HepG2 (cell line): ENCODE measurements around the gene SPINK9. TPM values are rescaled to one million over a fixed set of nuclear protein-coding genes. Genes with fewer than 3 reads are reported as not detected.

Experiments used
- EHMT2 ChIP-seq: fragments of 200-600 bp; sonication (generic); IDR thresholded peaks from 2 replicates; pipeline ENCODE4 v1.7.0; 2017; ENCODE audit warnings: antibody characterized with exemption, low read depth, low read length, borderline replicate concordance
- FOXK2 ChIP-seq: fragments of 450-650 bp; IDR thresholded peaks from 2 replicates; pipeline ENCODE4 v1.6.1; 2016
- FOXO1 ChIP-seq: sonication (generic); formaldehyde crosslinking; IDR thresholded peaks from 2 replicates; pipeline ENCODE4 v1.4.0; 2020; ENCODE audit warnings: missing genetic modification reagents
- GABPB1 ChIP-seq: IDR thresholded peaks from 2 replicates; pipeline ENCODE4 v1.6.1; 2016; ENCODE audit warnings: mild to moderate bottlenecking, missing genetic modification reagents, moderate library complexity, missing compliant biosample characterization
- HNRNPLL ChIP-seq: fragments of 200-400 bp; formaldehyde crosslinking; IDR thresholded peaks from 2 replicates; pipeline ENCODE4 v1.6.1; 2017; ENCODE audit warnings: mild to moderate bottlenecking, low read depth, low read length; ENCODE audit not compliant: poor library complexity, severe bottlenecking
- HOMEZ ChIP-seq: IDR thresholded peaks from 2 replicates; pipeline ENCODE4 v1.6.1; 2016; ENCODE audit warnings: low read depth
- MAF1 ChIP-seq: sonication (generic); formaldehyde crosslinking; IDR thresholded peaks from 2 replicates; pipeline ENCODE4 v1.5.0; 2020; ENCODE audit warnings: missing genetic modification reagents, borderline replicate concordance
- MIER3 ChIP-seq: IDR thresholded peaks from 2 replicates; pipeline ENCODE4 v1.6.1; 2016; ENCODE audit warnings: missing compliant biosample characterization, borderline replicate concordance
- MXI1 ChIP-seq: IDR thresholded peaks from 3 replicates; pipeline ENCODE4 v1.6.1; 2012; ENCODE audit warnings: low read depth, low read length, inconsistent platforms, borderline replicate concordance
- NCOA2 ChIP-seq: sonication (generic); formaldehyde crosslinking; IDR thresholded peaks from 2 replicates; pipeline ENCODE4 v1.8.0; 2022; ENCODE audit warnings: inconsistent platforms
- PHB2 ChIP-seq: fragments of 450-650 bp; IDR thresholded peaks from 2 replicates; pipeline ENCODE4 v1.6.1; 2018; ENCODE audit not compliant: partially characterized antibody
- PTBP1 ChIP-seq: fragments of 200-400 bp; formaldehyde crosslinking; IDR thresholded peaks from 2 replicates; pipeline ENCODE4 v1.6.1; 2018; ENCODE audit warnings: low read length, low read depth; ENCODE audit not compliant: poor library complexity, severe bottlenecking
- REPIN1 ChIP-seq: sonication (generic); formaldehyde crosslinking; IDR thresholded peaks from 2 replicates; pipeline ENCODE4 v1.8.0; 2022; ENCODE audit warnings: missing genetic modification reagents, low read depth, mild to moderate bottlenecking, borderline replicate concordance
- SATB2 ChIP-seq: sonication (generic); formaldehyde crosslinking; IDR thresholded peaks from 2 replicates; pipeline ENCODE4 v1.5.0; 2020; ENCODE audit warnings: missing genetic modification reagents
- SP5 ChIP-seq: IDR thresholded peaks from 2 replicates; pipeline ENCODE4 v1.6.1; 2016; ENCODE audit warnings: low read depth, borderline replicate concordance
- TBP ChIP-seq: sonication (generic); formaldehyde crosslinking; IDR thresholded peaks from 2 replicates; pipeline ENCODE4 v1.5.0; 2020; ENCODE audit warnings: missing genetic modification reagents
- ZNF160 ChIP-seq: sonication (generic); formaldehyde crosslinking; IDR thresholded peaks from 2 replicates; pipeline ENCODE4 v1.8.0; 2022; ENCODE audit warnings: mild to moderate bottlenecking, inconsistent platforms, missing genetic modification reagents
- ZNF20 ChIP-seq: sonication (generic); formaldehyde crosslinking; IDR thresholded peaks from 2 replicates; pipeline ENCODE4 v1.4.0; 2020; ENCODE audit warnings: mild to moderate bottlenecking, moderate library complexity, missing genetic modification reagents
- ZNF251 ChIP-seq: sonication (generic); formaldehyde crosslinking; IDR thresholded peaks from 2 replicates; pipeline ENCODE4 v1.9.0; 2021; ENCODE audit warnings: mild to moderate bottlenecking, missing genetic modification reagents
- ZNF263 ChIP-seq: sonication (generic); formaldehyde crosslinking; IDR thresholded peaks from 2 replicates; pipeline ENCODE4 v1.4.0; 2020; ENCODE audit warnings: missing genetic modification reagents
- ZNF280B ChIP-seq: sonication (generic); formaldehyde crosslinking; IDR thresholded peaks from 2 replicates; pipeline ENCODE4 v1.5.0; 2020; ENCODE audit warnings: missing genetic modification reagents, mild to moderate bottlenecking, borderline replicate concordance
- ZNF431 ChIP-seq: sonication (generic); formaldehyde crosslinking; IDR thresholded peaks from 2 replicates; pipeline ENCODE4 v1.9.0; 2022; ENCODE audit warnings: missing genetic modification reagents, low read depth, mild to moderate bottlenecking, borderline replicate concordance
- ZNF570 ChIP-seq: sonication (generic); formaldehyde crosslinking; IDR thresholded peaks from 2 replicates; pipeline ENCODE4 v1.4.0; 2020; ENCODE audit warnings: mild to moderate bottlenecking, missing genetic modification reagents, borderline replicate concordance
- ZNF619 ChIP-seq: sonication (generic); formaldehyde crosslinking; IDR thresholded peaks from 2 replicates; pipeline ENCODE4 v1.4.0; 2020; ENCODE audit warnings: mild to moderate bottlenecking, missing genetic modification reagents
- ZSCAN9 ChIP-seq: IDR thresholded peaks from 2 replicates; pipeline ENCODE4 v1.6.1; 2016; ENCODE audit warnings: borderline replicate concordance
- polyA plus RNA-seq, 8 experiments: library from polyadenylated mRNA; depleted of rRNA in 3 of 8; stranded (reverse) in 7 of 8; unstranded in 1 of 8; fragments of >200 nt; fragmentation: Illumina TruSeq in 4 of 8; extraction: Trizol in 4 of 8; gene quantifications; 2 replicates each; pipeline versions ENCODE4 v1.2.1 to v1.2.3, GENCODE V29; 2011 to 2016; ENCODE audit warnings: low read depth in 4 of 8, missing spikeins in 1 of 8, mixed read lengths in 1 of 8; ENCODE audit not compliant: insufficient read depth in 1 of 8
- total RNA-seq, 5 experiments: library from RNA; depleted of rRNA; stranded (reverse); fragments of >200 nt; fragmentation: Illumina TruSeq; extraction: Trizol; gene quantifications; 2 replicates each; pipeline ENCODE4 v1.2.3, GENCODE V29; 2016; ENCODE audit warnings: low read depth in 1 of 5

The SPINK9 gene
- total and polyA plus RNA-seq, 2 of the 13 experiments (the other 11 are each of a cell fraction or from before 2014, with no cell fraction given) = not detected

DNA sequence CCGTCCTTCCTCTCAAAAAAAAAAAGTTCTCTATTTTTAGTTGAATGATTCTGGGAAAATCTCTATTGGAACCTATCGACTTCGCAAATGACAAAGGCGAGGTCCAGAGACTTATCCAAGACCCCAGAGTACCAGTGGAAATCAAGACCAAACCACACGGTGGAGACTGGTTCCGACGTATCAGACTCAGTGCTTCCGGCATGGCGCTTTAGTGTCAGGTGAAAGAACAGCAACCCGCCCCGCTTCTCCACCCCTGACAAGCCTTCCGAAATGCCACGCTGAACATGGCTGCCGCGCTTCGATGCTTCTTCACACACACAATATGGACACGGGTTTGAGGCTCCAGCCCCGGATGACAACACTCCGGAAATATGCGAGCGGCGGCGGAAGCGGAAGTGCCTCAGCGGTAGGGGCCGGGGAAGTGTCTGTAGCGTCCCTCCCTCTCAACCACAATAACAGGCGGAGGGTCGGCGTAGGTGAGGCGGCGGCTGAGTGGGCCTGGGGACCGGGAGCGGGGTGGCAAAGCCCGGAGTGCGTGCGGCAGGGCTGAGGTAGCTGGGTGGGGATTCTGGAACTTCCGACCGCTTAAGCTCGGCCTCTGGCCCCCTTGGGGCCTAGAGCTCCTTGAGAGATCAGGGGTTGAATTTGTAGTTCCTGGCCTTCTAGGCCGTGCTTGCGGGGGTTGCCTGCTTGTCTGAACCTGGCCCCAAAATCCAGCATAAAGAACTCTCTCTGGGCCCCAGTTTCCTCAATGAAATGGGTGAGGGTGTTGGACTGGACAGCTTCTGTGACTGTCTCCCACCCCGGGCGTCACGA is 48.4 kb downstream of the SPINK9 start, which contains the start of gene FBXO38 (continued):
- peak; percentile 42; the same call in 1 of the 2 replicates for TF ChIP-seq HOMEZ (CRISPR knock-in tag)
- peak; percentile 73 for TF ChIP-seq HNRNPLL
- TF ChIP-seq PTBP1 = no peak
- peak; percentile 49; the same call in 1 of the 2 replicates for TF ChIP-seq FOXO1 (CRISPR knock-in tag)
- TF ChIP-seq MIER3 (CRISPR knock-in tag) = peak; percentile 88
- no peak for TF ChIP-seq ZNF251 (CRISPR knock-in tag)
- TF ChIP-seq ZNF160 = peak; percentile 55; the same call in 1 of the 2 replicates
- peak; percentile 88 for TF ChIP-seq FOXK2
- TF ChIP-seq ZNF20 (CRISPR knock-in tag) = no peak
- TF ChIP-seq SATB2 (CRISPR knock-in tag) = no peak
- TF ChIP-seq SP5 (CRISPR knock-in tag) = peak; percentile 66; the same call in 1 of the 2 replicates
- no peak for TF ChIP-seq ZNF431 (CRISPR knock-in tag)
- TF ChIP-seq ZNF570 = no peak
- TF ChIP-seq TBP (CRISPR knock-in tag) = no peak
- TF ChIP-seq ZNF280B (CRISPR knock-in tag) = no peak
- 0 out of 2 replicates have a peak, but pooled peaks have one; percentile 14 for TF ChIP-seq ZSCAN9 (CRISPR knock-in tag)
- TF ChIP-seq MAF1 (CRISPR knock-in tag) = peak; percentile 85; the same call in 1 of the 2 replicates
- TF ChIP-seq ZNF619 (CRISPR knock-in tag) = 0 out of 2 replicates have a peak, but pooled peaks have one; percentile 9
- no peak for TF ChIP-seq ZNF263 (CRISPR knock-in tag)
- TF ChIP-seq GABPB1 (CRISPR knock-in tag) = peak; percentile 98
- peak; percentile 49; the same call in 1 of the 2 replicates for TF ChIP-seq EHMT2
- no peak for TF ChIP-seq PHB2
- peak; percentile 62; the same call in 1 of the 2 replicates for TF ChIP-seq NCOA2 (CRISPR knock-in tag)
- TF ChIP-seq MXI1 = peak; percentile 91; the same call in 1 of the 3 replicates
- TF ChIP-seq REPIN1 (CRISPR knock-in tag) = peak; percentile 96
